Thoracic aorta (tissue), 2 donors: ENCODE results near the gene SIX2. TPM values are rescaled to one million over a fixed set of nuclear protein-coding genes. Genes with fewer than 3 reads are reported as not detected.

Experiments
- ATAC-seq: fragments of 150-250 bp; one replicate; pipeline ENCODE4 v1.8.0; 2017; ENCODE audit warnings: low read depth; ENCODE audit not compliant: insufficient number of reproducible peaks, low FRiP score
- DNase-seq: peaks from one replicate; pipeline ENCODE4 v3.0.0-alpha.2; 2020; ENCODE audit warnings: low spot score
- H3K27ac ChIP-seq, 2 donors: fragments of 200-600 bp; sonication (generic); 1 replicate in 1 of 2; 2 replicates in 1 of 2; pipeline ENCODE4 v1.5.1; 2016; ENCODE audit warnings: mild to moderate bottlenecking in 2 of 2, moderate library complexity in 2 of 2
- H3K27me3 ChIP-seq: fragments of 200-600 bp; sonication (generic); replicated peaks from 2 replicates; pipeline ENCODE4 v1.6.0; 2016; ENCODE audit warnings: mild to moderate bottlenecking; ENCODE audit not compliant: insufficient read depth
- H3K36me3 ChIP-seq: fragments of 200-600 bp; sonication (generic); one replicate; pipeline ENCODE4 v1.5.1; 2016
- H3K4me1 ChIP-seq, 2 donors: fragments of 200-600 bp; sonication (generic); 1 replicate in 1 of 2; 2 replicates in 1 of 2; pipeline versions ENCODE4 v1.5.1 to v1.6.0; 2016; ENCODE audit warnings: low read depth in 2 of 2, mild to moderate bottlenecking in 1 of 2; ENCODE audit not compliant: control insufficient read depth in 1 of 2
- H3K4me3 ChIP-seq: fragments of 200-600 bp; sonication (generic); 2 replicates; pipeline ENCODE4 v1.5.1; 2016; ENCODE audit warnings: mild to moderate bottlenecking
- H3K9me3 ChIP-seq: fragments of 200-600 bp; sonication (generic); 2 replicates; pipeline ENCODE4 v1.5.1; 2016
- CTCF ChIP-seq: fragments of 200-600 bp; sonication (generic); IDR thresholded peaks from one replicate; pipeline ENCODE4 v1.5.1; 2019; ENCODE audit warnings: antibody characterized with exemption
- total RNA-seq, 2 donors: library from RNA; depleted of rRNA; stranded (reverse); fragments of >200 nt; gene quantifications; one replicate each; pipeline versions ENCODE4 v1.1.0 to v1.2.3, GENCODE V29; 2016

The SIX2 gene
- total RNA-seq, 2 donors from 2014 or later = 6.6 to 13.5 TPM

DNA sequence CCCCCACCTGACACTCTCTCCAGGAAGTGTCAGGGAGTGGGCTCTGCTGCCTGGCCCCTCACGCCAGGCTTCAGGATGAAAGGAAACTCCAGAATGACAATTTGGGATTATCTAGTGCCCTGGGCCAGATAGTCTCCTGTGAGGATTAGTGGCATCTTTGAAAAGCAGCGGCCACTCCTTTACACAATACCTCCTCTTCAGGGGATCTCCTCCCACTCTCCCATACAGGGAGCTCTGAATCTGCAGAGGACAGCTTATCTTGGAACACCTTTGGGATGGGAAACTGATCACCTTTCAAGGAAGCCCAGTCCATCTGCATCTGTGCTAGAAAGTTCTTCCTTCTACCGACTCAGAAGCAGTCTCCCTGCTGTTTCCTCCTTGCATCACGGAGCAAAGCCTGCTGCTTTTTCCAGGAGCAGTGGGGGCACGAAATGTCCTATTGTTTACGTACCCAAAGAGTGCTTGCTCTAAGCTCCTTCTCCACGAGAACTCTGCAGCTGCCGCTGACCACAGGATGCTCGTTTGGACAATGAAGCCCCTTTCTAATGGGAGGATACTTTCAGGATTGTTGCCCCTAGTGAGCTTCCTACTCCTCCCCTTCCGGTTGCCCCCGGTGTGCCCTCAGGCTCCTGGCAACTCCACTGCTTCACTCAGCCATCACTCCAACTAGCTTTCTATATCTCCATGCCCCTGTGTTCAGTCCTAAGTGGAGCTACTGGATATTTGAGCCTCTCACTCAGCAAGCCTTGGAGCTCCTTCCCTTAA, 36.3 kb downstream of the SIX2 start:
- DNase-seq (no peak), ATAC-seq (no peak)

DNA sequence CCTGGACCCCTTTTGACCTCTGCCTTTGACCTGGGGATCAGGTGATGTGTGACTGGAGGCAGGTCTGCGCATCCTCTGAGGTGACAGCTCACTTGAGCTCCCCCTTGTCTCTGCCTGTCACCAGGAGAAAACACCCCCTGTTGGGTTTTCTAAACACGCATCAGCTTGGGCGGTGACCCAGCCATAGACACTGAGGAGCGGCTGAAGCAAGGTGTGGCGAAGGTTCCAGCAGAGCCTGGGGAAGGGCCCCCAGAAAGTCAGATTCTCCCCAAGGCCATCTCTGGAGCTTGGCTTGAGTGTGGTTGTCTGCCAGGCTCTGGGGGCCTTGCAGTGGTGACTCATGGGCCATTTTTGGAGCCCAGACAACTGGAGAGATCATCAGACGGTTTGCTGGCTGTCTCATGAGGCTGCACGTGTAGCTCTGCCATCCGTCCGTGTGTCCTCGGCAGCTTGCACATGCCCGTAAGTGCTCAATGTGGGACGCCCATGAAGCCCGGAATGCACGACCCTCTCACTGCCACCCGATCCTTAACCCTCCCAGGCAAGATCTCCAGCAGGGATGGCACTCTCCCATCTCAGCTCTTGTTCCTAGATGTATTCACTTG, 38.3 kb downstream of the SIX2 start:
- H3K36me3 ChIP-seq = no peaks in the 10 kb centered on the region
- no peaks in the 10 kb centered on the region for H3K9me3 ChIP-seq
- no peak overlapping the region for H3K27ac ChIP-seq
- DNase-seq (no peak), ATAC-seq (no peak)
- TF ChIP-seq CTCF = no peak
- no peaks in the 10 kb centered on the region for H3K27me3 ChIP-seq
- no peak overlapping the region for H3K4me3 ChIP-seq
- no peaks in the 10 kb centered on the region for H3K4me1 ChIP-seq

More for the DNA sequence above, 36.3 kb downstream of the SIX2 start:
- TF ChIP-seq CTCF = no peak
- Histone ChIP-seq H3K4me3 (no peak overlapping the region), H3K9me3 (no peaks in the 10 kb centered on the region), H3K4me1 (no peaks in the 10 kb centered on the region), H3K27me3 (no peaks in the 10 kb centered on the region), H3K27ac (no peak overlapping the region), H3K36me3 (no peaks in the 10 kb centered on the region)

DNA sequence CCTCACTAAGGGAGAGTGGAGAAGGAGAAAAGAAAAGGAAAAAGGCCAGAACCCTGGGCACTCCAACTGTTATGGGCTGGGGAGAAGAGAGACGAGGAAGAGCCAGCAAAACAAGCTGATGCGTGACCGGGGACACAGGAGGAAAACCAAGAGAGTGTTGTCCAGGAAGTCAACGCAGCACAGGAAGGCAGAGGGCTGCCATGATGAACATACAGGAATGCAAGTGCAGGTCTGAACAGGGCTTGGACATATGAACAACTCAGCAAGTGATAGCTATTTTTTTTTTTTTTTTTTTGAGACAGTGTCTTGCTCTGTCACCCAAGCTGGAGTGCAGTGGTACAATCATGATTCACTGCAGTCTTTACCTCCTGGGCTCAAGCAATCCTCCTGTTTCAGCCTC, 39.3 kb downstream of the SIX2 start:
- DNase-seq (no peak), ATAC-seq (no peak)
- H3K36me3 ChIP-seq = no peaks in the 10 kb centered on the region
- H3K27me3 ChIP-seq = no peaks in the 10 kb centered on the region
- H3K4me1 ChIP-seq = no peaks in the 10 kb centered on the region
- no peak for TF ChIP-seq CTCF
- H3K4me3 ChIP-seq = no peak overlapping the region
- no peaks in the 10 kb centered on the region for H3K9me3 ChIP-seq
- H3K27ac ChIP-seq = no peak overlapping the region

DNA sequence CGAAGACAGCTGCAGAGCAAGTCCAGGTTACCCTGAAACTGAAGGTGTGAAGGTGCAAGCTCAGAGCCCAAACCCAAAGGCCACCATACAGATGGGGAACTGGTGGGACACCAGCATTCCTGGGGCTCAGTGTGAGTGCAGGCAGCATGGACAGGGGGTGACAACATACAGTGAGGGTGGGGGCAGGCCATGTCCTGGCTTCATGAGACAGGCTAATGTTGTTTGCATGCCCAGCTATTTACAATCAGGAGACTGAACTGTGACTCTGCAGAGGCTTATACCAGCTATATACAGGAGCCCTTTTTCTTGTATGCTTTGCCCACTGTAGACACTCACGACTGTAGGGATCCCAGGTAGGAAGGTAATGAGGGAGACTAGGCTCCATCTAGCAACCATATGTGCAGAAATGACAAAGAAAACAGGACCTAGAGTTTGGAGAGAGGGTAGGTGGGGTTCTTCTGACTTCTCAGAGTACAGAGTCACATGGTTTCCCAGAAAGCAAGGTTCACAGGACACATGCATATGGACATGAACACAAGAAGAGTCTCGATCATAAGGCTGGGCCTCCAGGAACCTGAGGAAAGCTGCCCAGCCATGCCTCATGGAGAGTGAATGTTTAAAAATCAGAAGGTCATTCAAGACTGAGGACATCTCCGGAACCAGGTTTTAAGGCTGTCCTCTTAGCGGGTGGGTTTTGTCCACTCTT, 41.4 kb downstream of the SIX2 start:
- H3K4me1 ChIP-seq = no peaks in the 10 kb centered on the region
- DNase-seq (no peak), ATAC-seq (no peak)
- H3K27me3 ChIP-seq = no peaks in the 10 kb centered on the region
- no peaks in the 10 kb centered on the region for H3K9me3 ChIP-seq
- no peaks in the 10 kb centered on the region for H3K36me3 ChIP-seq
- H3K4me3 ChIP-seq = no peak overlapping the region
- no peak overlapping the region for H3K27ac ChIP-seq
- TF ChIP-seq CTCF = no peak

- Histone ChIP-seq H3K36me3 (no peaks in the 10 kb centered on the region), H3K9me3 (no peaks in the 10 kb centered on the region), H3K27ac (no peak overlapping the region), H3K27me3 (no peaks in the 10 kb centered on the region), H3K4me1 (no peaks in the 10 kb centered on the region), H3K4me3 (no peak overlapping the region)
- TF ChIP-seq CTCF = no peak
- no peak for ATAC-seq
- no peak for DNase-seq
Observed at GRCh38 chr2:44967056-44967455, 42.2 kb downstream of the SIX2 start.
